ENCODE results near the gene MIP.

MIP gene

GRCh38 chr12:56469007-56469930 is 14.8 kb upstream of the MIP start:
- Histone ChIP-seq H3K4me3 (ENCODE audit: low read depth in 1 of 2, low read length in 1 of 2) (peak overlapping the region; percentile 70 to 88), H3K4me1 (ENCODE audit: control insufficient read depth in 1 of 2, insufficient read depth in 1 of 2, low read depth in 1 of 2, low read length in 1 of 2) (peaks cover 34 to 43% of the 10 kb centered on the region in 2 experiments), H3K9me3 (no peaks in the 10 kb centered on the region), H3K27ac (peak overlapping the region; percentile 82), H3K36me3 (no peaks in the 10 kb centered on the region), H3K27me3 (no peaks in the 10 kb centered on the region)
- TF ChIP-seq CTCF (IDR thresholded peaks at IDR 0.05) = no peak

GRCh38 chr12:56468216-56469006 is 14.0 kb upstream of the MIP start, which contains the start of gene SPRYD4:
Gene SPRYD4, plus strand, starts transcription at chr12:56468578. Its CDS starts 14 bp downstream, at chr12:56468592.
- H3K27me3 ChIP-seq = no peaks in the 10 kb centered on the region
- H3K36me3 ChIP-seq = no peaks in the 10 kb centered on the region
- TF ChIP-seq CTCF (IDR thresholded peaks at IDR 0.05) = peak; percentile 71
- H3K4me3 ChIP-seq (ENCODE audit: low read depth in 1 of 2, low read length in 1 of 2) = peak within 1 kb of the TSS; percentile 70 to 88
- peaks cover 43 to 50% of the 10 kb centered on the region in 2 experiments for H3K4me1 ChIP-seq (ENCODE audit: control insufficient read depth in 1 of 2, insufficient read depth in 1 of 2, low read depth in 1 of 2, low read length in 1 of 2)
- H3K27ac ChIP-seq = peak within 1 kb of the TSS; percentile 82
- no peaks in the 10 kb centered on the region for H3K9me3 ChIP-seq

- no peak for TF ChIP-seq CTCF (IDR thresholded peaks at IDR 0.05)
- Histone ChIP-seq H3K27ac (no peak overlapping the region), H3K36me3 (no peaks in the 10 kb centered on the region), H3K4me3 (ENCODE audit: low read depth in 1 of 2, low read length in 1 of 2) (no peak overlapping the region), H3K27me3 (no peaks in the 10 kb centered on the region), H3K4me1 (ENCODE audit: control insufficient read depth in 1 of 2, insufficient read depth in 1 of 2, low read depth in 1 of 2, low read length in 1 of 2) (peaks cover 10 to 12% of the 10 kb centered on the region in 2 experiments), H3K9me3 (no peaks in the 10 kb centered on the region)
Measured at GRCh38 chr12:56462565-56462964, 8.1 kb upstream of the MIP start.

GRCh38 chr12:56461235-56462159 is 7.0 kb upstream of the MIP start:
- no peak overlapping the region for H3K27ac ChIP-seq
- H3K4me3 ChIP-seq (ENCODE audit: low read depth in 1 of 2, low read length in 1 of 2) = no peak overlapping the region
- TF ChIP-seq CTCF (IDR thresholded peaks at IDR 0.05) = no peak
- H3K4me1 ChIP-seq (ENCODE audit: control insufficient read depth in 1 of 2, insufficient read depth in 1 of 2, low read depth in 1 of 2, low read length in 1 of 2) = peaks cover 10% of the 10 kb centered on the region in 2 experiments
- H3K36me3 ChIP-seq = no peaks in the 10 kb centered on the region
- no peaks in the 10 kb centered on the region for H3K9me3 ChIP-seq
- no peaks in the 10 kb centered on the region for H3K27me3 ChIP-seq

- no peak for TF ChIP-seq CTCF (IDR thresholded peaks at IDR 0.05)
- Histone ChIP-seq H3K27ac (no peak overlapping the region), H3K4me3 (ENCODE audit: low read depth in 1 of 2, low read length in 1 of 2) (no peak overlapping the region), H3K36me3 (no peaks in the 10 kb centered on the region), H3K4me1 (ENCODE audit: control insufficient read depth in 1 of 2, insufficient read depth in 1 of 2, low read depth in 1 of 2, low read length in 1 of 2) (peaks cover 6 to 8% of the 10 kb centered on the region in 2 experiments), H3K9me3 (no peaks in the 10 kb centered on the region), H3K27me3 (no peaks in the 10 kb centered on the region)
Measured at GRCh38 chr12:56457817-56458216, 3.4 kb upstream of the MIP start.
